ENCODE measurements around the gene PPP1R26. TPM values are rescaled to one million over a fixed set of nuclear protein-coding genes. Genes with fewer than 3 reads are reported as not detected.
"Not testable (repeated sequence)": the region's sequence is repeated elsewhere in the genome, so short reads cannot be mapped to it uniquely, and the experiment has no call there.

The PPP1R26 gene
- total RNA-seq, 1 donor from 2014 or later: 6.7 TPM

DNA sequence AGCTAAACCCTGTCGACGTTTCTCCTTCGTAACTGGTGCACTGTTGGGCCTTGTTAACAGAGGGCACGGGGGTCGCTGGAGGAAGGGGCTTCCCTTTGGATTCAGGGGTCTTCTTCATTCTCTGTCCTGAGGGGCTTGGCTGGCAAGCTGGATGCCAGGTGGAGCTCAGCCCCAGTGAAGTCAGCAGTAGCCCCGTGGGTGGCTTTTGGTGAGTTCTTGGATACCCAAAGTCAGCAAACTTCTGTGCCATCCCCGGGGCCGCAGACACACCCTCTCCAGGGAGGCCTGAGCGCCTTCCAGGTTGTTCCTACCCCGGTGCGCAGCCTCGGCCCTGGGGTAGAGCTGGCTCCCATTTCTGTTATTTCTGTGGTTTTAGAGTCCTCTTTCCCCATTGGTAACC, 54.1 kb downstream of the PPP1R26 start:
- DNase-seq (no peak), ATAC-seq (ENCODE audit: low read depth) (no peak)

DNA sequence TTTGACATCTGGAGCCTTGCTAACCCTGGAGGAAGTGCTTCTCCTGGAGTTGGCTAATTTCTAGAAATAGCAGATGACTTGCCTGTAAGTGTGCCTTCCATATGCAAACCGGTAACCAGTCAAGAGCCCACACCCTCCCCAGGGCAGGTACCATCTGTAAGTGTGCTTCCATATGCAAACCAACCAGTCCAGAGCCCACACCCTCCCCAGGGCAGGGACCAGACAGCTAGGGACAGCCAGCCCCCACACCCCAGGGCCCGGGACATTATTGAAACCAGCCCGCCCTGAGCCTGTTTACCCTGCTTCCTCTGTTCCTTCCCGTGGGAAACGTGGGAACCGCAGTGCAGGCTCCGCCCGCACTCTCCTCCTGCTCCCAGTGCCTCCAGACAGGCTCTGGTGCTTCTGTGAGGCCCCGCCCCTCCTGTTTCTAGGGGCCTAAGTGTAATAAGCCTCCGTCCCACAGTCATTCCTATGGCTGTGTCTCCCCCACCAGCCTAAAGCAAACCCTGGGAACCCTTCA, 54.7 kb downstream of the PPP1R26 start:
- H3K4me3 Mint-ChIP-seq; ATAC-seq (ENCODE audit: low read depth); POLR2A ChIA-PET: not testable (repeated sequence)

More for the DNA sequence above, 54.1 kb downstream of the PPP1R26 start:
- ChIA-PET POLR2A (no interaction called here), CTCF (no interaction called here)
- intact Hi-C loops (cut with micrococcal nuclease): no loop called here
- Mint-ChIP-seq H3K36me3 (ENCODE audit: low read depth) (no peaks in the 10 kb centered on the region), H3K4me3 (no peak overlapping the region), H3K27ac (no peak overlapping the region), H3K4me1 (no peaks in the 10 kb centered on the region), H3K27me3 (peaks cover 30% of the 10 kb centered on the region), H3K9me3 (no peaks in the 10 kb centered on the region)
- TF ChIP-seq, protein P1, sequence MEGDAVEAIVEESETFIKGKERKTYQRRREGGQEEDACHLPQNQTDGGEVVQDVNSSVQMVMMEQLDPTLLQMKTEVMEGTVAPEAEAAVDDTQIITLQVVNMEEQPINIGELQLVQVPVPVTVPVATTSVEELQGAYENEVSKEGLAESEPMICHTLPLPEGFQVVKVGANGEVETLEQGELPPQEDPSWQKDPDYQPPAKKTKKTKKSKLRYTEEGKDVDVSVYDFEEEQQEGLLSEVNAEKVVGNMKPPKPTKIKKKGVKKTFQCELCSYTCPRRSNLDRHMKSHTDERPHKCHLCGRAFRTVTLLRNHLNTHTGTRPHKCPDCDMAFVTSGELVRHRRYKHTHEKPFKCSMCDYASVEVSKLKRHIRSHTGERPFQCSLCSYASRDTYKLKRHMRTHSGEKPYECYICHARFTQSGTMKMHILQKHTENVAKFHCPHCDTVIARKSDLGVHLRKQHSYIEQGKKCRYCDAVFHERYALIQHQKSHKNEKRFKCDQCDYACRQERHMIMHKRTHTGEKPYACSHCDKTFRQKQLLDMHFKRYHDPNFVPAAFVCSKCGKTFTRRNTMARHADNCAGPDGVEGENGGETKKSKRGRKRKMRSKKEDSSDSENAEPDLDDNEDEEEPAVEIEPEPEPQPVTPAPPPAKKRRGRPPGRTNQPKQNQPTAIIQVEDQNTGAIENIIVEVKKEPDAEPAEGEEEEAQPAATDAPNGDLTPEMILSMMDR (IDR thresholded peaks at IDR 0.05): no peak

DNA sequence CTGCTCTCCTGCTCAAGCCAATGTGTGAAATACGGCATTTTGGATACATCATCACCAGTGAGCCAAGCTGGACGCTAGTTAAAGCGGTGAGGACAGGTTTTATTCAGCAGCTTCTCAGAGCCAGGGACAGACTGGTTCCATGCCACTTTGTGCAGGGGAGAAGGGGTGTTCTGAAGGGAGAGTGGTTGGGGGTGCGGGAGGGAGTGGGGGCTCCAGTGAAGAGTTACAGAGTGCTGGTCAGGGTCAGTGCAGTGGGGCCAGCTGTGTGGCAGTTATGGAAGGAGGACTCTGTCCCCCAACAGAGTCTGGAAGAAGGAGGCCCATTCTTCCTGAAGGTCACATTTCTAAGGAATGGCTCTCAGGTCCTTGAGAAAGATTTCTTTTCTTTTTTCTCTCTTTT, 55.2 kb downstream of the PPP1R26 start:
- POLR2A ChIA-PET; H3K4me3 Mint-ChIP-seq; intact Hi-C loops (cut with micrococcal nuclease); DNase-seq; H3K9me3 Mint-ChIP-seq; H3K27ac Mint-ChIP-seq; CTCF ChIA-PET; ATAC-seq (ENCODE audit: low read depth); H3K36me3 Mint-ChIP-seq (ENCODE audit: low read depth); H3K4me1 Mint-ChIP-seq: not testable (repeated sequence)
- H3K27me3 Mint-ChIP-seq: peaks cover 36% of the 10 kb centered on the region

More for the DNA sequence above, 54.7 kb downstream of the PPP1R26 start:
- intact Hi-C loops (cut with micrococcal nuclease); H3K9me3 Mint-ChIP-seq; H3K36me3 Mint-ChIP-seq (ENCODE audit: low read depth); CTCF ChIA-PET; H3K27ac Mint-ChIP-seq; H3K4me1 Mint-ChIP-seq; DNase-seq: not testable (repeated sequence)
- H3K27me3 Mint-ChIP-seq: peaks cover 33% of the 10 kb centered on the region

DNA sequence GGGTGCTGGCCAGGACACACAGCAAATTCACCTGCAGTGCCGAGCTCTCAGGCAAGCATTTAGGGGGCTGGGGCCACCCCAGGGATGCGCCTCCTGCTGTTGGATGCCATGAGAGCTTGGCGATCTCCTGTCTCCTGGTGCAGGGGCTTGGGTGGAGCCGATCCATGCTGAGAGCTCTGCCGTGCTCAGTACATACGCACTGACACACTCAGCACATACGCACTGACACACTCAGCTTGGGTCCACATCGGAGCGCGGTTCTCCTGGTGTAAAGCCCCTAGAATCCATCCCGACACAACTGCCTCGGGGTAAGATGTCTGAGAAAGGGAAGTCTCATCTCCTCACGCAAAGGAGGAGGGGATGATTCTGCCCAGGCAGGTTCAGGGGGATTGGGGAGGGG, 56.0 kb downstream of the PPP1R26 start:
- DNase-seq; intact Hi-C loops (cut with micrococcal nuclease); CTCF ChIA-PET; H3K4me1 Mint-ChIP-seq; POLR2A ChIA-PET; H3K9me3 Mint-ChIP-seq; H3K36me3 Mint-ChIP-seq (ENCODE audit: low read depth); ATAC-seq (ENCODE audit: low read depth); H3K4me3 Mint-ChIP-seq; H3K27ac Mint-ChIP-seq: not testable (repeated sequence)
- H3K27me3 Mint-ChIP-seq: peaks cover 34% of the 10 kb centered on the region

DNA sequence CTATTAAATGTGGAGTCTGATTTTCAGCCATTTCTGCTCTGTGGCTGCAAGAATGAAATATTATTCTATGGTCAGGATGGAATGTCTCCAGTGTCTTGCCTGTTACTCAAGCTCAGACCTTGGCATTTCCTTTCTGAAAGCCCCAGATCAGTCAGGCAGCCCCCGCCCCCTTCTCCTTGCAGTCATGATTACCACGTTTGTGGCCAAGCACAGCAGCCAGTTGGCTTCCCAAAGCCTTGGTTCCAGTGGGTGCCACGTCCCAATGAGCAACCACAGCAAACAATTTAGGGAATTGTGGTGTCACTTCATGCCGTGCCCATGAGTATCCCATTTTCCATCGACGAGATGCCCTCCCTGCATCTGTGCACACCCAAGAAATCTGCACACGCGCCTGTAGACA, 56.6 kb downstream of the PPP1R26 start:
- ChIA-PET POLR2A (no interaction called here), CTCF (no interaction called here)
- H3K9me3 Mint-ChIP-seq: no peaks in the 10 kb centered on the region
- ATAC-seq (ENCODE audit: low read depth) (no peak), DNase-seq (no peak)
- no peaks in the 10 kb centered on the region for H3K4me1 Mint-ChIP-seq
- no peak overlapping the region for H3K4me3 Mint-ChIP-seq
- H3K27ac Mint-ChIP-seq: no peak overlapping the region
- intact Hi-C loops (cut with micrococcal nuclease): no loop called here
- H3K27me3 Mint-ChIP-seq: peaks cover 29% of the 10 kb centered on the region
- H3K36me3 Mint-ChIP-seq (ENCODE audit: low read depth): no peaks in the 10 kb centered on the region
- TF ChIP-seq, protein P1 (IDR thresholded peaks at IDR 0.05): no peak

Other genes with a start within 250 kb of the PPP1R26 start
- gene MRPS2, start 20.9 kb downstream of the PPP1R26 start, total RNA-seq: 35.1 and 39.7 TPM in 2 replicates
- not detected in 2 replicates for gene LCN1, start 41.7 kb downstream of the PPP1R26 start, total RNA-seq
- gene OBP2A, start 66.3 kb downstream of the PPP1R26 start, total RNA-seq: not detected in 2 replicates
- gene PAEP, start 82.0 kb downstream of the PPP1R26 start, total RNA-seq: not detected in 2 replicates
- not detected in 2 replicates for gene GLT6D1, start 159.8 kb downstream of the PPP1R26 start, total RNA-seq
- not detected in 2 replicates for gene LCN9, start 183.5 kb downstream of the PPP1R26 start, total RNA-seq
- not detected in 2 replicates for gene SOHLH1, start 219.7 kb downstream of the PPP1R26 start, total RNA-seq
- not detected in 2 replicates for gene KCNT1, start 222.4 kb downstream of the PPP1R26 start, total RNA-seq